Globus pallidus (tissue), 1 donor: ENCODE measurements around the gene DTNBP1.

Source experiments
- DNase-seq: peaks from one replicate; pipeline ENCODE4 v3.0.0-alpha.2; 2015; ENCODE audit warnings: low spot score

Gene DTNBP1

DNA sequence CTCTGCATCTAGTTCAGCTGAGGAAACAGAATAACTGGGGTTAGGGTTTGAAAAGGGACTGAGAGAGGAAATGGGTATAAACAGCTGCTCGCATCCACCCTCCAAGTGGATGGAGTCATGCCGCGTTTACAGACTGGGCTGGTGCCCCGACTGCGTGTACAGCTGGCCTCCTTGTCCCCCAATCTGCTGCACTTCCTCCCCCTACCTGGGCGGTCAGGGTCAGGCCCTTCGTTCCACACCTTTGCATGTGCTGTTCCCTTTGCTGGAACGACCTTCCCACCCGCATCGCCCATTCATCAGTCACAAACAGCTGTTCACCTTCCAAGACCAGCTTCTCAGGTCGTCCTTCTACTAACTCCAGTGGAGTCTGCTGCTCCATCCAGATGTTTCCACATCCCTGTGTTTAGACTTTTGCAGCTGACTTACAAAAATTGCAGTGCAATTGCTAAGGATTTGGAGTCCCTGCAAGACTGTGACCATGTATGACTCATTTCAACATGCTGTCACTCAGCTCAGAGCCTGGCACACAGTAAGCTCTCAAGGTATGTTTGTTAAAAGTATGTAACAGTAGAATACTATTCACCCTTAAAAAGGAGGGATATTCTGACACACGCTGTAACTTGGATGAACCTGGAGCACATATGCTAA is 129.3 kb downstream of the DTNBP1 start:
- no peak for DNase-seq

- no peak for DNase-seq
These were observed 130.9 kb downstream of the DTNBP1 start for GRCh38 chr6:15531973-15532372.

GRCh38 chr6:15530411-15530810 is 132.4 kb downstream of the DTNBP1 start:
- no peak for DNase-seq

DNA sequence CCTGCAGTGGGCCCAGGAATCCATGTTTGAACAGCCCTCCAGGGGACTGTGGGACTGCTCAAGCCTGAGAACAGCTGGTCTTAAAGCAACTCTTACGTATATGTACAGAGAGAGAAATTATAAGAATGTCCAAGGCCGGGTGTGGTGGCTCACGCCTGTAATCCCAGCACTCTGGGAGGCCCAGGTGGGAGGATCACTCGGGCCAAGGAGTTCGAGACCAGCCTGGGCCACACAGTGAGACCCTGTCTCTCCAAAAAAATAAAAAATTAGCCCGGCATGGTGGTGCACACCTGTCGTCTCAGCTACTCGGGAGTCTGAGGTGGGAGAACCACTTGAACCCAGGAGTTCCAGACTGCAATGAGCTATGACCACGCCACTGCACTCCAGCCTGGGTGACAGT is 134.0 kb downstream of the DTNBP1 start:
- DNase-seq, result no peak

DNA sequence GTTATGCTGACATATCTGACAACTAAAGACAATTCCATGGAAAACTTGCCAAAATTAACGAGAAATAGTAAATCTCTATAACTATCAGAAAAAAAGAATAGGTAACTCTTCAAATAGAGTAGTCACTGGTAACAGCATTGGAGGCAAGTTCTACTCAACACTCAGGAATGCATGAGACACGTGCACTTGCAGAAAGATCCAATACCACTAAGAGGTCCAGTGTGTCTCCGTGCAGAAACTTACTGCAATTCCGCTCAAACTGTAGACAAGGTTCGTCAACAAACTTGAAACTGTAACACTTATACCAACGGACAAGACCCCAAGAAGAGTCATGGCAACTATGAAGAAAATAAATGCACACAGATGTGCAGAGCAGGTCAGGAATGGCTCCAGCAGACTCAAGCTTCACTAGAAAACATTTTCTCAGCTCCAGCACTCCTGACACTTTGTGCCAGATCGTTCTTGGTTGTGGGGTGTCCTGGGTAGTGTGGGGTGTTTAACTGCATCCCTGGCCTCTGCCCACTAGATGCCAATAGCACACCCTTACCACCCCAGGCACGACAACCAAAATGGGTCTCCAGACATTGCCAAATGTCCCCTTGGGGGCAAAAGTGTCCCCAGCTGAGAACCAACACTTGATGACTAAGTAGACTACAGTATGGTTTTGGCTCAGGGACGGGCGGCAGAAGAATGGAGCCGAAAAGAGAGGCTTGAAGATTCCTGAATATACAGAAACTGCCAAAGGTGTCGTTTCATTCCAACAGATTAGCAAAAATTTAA is 134.8 kb downstream of the DTNBP1 start:
- no peak for DNase-seq

DNA sequence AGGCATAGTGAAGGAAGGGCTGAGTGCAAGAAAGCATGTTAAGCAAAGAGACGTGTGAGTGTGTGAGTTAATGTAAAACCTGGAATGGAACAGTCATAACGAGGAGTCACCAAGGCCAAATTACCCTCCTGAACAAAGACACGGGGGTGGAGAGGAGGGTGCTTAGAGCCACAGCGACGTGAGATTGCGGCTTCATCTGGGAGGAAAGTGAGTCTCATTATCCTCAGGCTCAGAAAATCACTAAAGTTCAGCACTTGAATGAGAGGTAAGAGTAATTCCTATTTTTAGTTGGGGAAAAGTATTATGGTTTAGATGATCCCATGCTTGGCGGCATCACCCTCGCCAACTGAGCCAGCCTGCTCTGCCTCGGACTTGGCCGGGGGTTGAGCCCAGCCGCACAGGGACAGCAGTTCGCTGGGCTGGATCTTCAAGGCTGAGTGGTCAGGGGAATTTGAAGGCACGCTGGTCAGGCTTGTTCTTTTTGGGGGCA is 136.6 kb downstream of the DTNBP1 start:
- DNase-seq, result no peak

- no peak for DNase-seq
These were observed 137.9 kb downstream of the DTNBP1 start for GRCh38 chr6:15524861-15525401.

- DNase-seq, result no peak
These were observed 138.9 kb downstream of the DTNBP1 start for GRCh38 chr6:15523679-15524630.

DNA sequence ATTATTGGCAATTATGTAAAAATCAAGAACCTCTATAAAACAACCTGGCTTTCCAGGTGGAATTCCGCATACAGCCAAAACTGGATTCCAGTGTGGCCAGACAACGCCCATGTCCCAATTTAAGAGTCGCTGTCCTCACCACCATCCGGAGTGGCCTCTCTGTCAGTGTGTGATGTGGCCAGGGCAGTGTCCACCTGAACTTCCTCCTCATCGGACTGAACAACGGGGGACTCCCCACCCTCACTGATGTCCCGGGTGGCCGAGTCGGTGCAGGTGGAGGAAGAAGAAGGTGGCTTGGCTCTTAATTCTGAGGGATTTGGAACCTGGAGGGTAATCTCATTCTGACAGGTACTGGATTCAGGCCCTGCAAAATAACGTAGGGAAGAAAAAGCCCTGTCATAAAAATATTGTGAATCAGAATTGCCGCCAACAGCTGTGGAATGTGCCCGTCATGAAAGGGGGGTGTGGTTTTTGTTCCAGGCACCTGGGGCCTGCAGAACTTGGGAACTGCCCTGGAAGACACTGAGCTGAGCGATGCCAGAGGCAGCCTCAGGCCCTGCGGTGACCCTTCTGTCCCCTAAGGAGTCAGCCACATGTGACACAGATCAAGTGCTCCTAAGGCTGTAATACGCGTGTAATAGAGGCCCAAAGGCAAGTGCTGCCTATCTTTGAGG is 139.8 kb downstream of the DTNBP1 start:
- no peak for DNase-seq

DNA sequence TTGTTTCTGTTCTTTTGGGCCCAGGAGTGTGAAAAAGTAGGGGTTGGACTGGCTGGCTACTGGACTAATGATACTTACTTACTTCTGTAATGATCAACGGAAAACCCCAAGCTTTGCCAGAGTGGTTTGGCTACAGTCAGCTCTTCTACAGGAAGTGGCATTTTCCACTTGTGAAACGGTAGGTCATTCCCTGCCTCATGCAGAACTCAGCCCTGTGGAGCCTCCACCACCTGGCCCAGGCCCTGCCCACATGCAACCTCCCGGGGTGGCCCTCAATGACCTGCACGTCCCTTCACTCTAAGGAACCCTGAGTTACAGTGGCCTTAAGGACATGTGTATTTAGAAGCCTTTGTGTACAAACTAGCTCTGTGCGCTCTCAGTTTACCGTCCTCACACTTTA is 140.4 kb downstream of the DTNBP1 start:
- no peak for DNase-seq

- no peak for DNase-seq
These were observed 140.8 kb downstream of the DTNBP1 start for GRCh38 chr6:15522026-15522425.

GRCh38 chr6:15521582-15521981 is 141.2 kb downstream of the DTNBP1 start:
- peak; percentile 60 for DNase-seq

- DNase-seq, result no peak
These were observed 142.1 kb downstream of the DTNBP1 start for GRCh38 chr6:15520626-15521203.

- no peak for DNase-seq
These were observed 143.1 kb downstream of the DTNBP1 start for GRCh38 chr6:15519681-15520080.

DNA sequence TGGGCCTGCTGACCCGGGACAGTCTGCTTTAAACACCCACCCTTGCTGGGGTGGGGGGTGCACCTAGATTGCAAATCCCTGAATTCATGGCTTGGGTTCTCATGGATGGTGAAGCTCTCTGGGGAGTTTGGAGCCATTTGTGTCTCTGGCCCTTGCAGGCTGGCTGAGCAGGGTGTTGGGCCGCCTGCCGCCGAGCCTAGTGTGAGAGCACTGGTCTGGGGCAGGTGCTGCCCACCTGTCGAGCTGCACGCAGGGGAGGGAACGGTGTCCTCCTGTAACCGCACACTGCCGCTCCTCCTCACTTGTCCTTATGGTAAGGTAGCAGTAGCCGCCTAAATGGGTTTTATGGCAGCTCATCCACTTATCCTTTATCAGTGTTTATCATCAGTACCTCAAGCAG is 143.9 kb downstream of the DTNBP1 start:
- DNase-seq, result no peak

GRCh38 chr6:15518057-15518456 is 144.8 kb downstream of the DTNBP1 start:
- DNase-seq, result no peak

DNA sequence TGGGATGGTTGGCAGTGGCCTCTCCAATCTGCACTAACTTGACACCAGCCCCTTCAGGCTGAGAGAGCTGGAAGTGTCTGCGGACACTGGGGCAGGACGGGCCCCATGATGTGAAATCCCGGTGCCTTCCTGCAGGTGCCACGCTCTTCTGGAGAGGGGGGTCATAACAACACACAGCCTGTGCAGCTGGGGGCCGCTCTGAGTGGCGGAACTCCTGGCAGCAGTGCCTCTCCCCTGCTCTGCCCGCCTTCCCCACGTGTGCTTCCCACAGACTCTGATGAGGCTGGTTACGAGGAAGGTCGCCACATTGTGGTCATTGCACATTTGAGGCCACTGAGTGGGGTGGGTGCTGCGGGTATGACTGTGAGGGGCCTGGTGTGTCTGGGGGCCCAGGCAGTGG is 145.2 kb downstream of the DTNBP1 start:
- no peak for DNase-seq

DNA sequence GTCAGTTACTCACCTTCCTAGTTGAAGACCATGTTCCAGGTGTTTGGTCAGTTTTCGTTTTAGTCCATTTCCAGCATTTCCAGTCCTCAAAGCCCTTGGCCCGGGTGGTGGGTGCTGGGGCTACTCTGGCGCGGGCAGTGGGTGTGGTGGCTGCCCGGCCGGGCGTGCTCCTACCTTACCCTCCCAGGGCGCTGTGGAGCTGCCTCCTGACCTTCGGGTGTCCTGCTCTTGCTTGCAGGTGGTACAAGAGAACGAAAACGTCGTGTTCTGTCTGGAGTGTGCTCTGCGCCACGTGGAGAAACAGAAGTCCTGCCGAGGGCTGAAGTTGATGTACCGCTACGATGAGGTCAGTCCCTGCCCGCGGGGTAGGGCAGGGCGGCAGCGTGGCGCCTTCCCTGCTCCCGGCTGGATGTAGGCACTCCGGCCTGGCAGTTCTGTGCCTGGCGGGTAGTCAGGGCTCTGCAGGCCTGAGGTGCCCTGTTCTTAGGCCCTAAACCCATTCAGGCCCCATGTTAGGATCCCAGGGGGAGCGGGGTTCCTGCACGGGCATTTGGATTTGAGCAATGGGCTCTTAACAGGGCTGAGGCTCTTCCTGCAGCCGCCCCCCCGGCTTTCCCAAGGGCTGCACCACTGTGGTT is 145.8 kb downstream of the DTNBP1 start:
- DNase-seq, result no peak

DNA sequence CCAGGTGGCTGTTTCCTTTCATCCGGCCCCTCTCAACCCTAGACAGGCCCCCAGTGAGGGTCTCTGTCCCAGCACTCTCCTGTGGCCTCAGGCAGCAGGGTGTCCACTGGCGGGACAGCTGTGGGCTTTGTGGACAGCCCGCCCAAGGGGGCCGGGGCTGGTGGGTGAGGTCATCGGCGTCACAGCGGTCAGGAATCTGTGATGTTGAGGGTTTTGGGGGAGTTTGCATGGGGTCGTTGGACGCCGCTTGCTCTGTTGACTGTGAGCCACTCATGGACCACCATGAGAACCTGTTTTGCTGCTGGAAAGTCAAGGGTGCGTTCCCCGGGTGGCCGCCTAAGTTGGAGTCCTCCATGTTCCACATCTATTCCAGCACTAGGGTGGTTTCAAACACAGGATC is 146.4 kb downstream of the DTNBP1 start:
- DNase-seq, result no peak

GRCh38 chr6:15515660-15516375 is 147.0 kb downstream of the DTNBP1 start:
- DNase-seq, result no peak
